Progenitor cell of endocrine pancreas (in vitro differentiated cells): ENCODE measurements around the gene SEMA6B. TPM values are rescaled to one million over a fixed set of nuclear protein-coding genes. Genes with fewer than 3 reads are reported as not detected.

ENCODE experiments used
- DNase-seq: peaks from one replicate; pipeline ENCODE4 v3.0.0; 2021; ENCODE audit warnings: low spot score; ENCODE audit not compliant: unreplicated experiment
- H3K27ac Mint-ChIP-seq: 2 replicates; pipeline ENCODE4 v1.8.0; 2021; ENCODE audit warnings: mild to moderate bottlenecking, moderate library complexity, mixed read lengths
- H3K27me3 Mint-ChIP-seq: 2 replicates; pipeline ENCODE4 v1.8.0; 2021; ENCODE audit warnings: mixed read lengths
- H3K36me3 Mint-ChIP-seq: 2 replicates; pipeline ENCODE4 v1.8.0; 2022; ENCODE audit warnings: mixed read lengths; ENCODE audit not compliant: insufficient read depth
- H3K4me1 Mint-ChIP-seq: 2 replicates; pipeline ENCODE4 v1.8.0; 2021; ENCODE audit warnings: low read depth, mixed read lengths
- H3K4me3 Mint-ChIP-seq: 2 replicates; pipeline ENCODE4 v1.8.0; 2021; ENCODE audit warnings: low read depth, mild to moderate bottlenecking, moderate library complexity, mixed read lengths
- H3K9me3 Mint-ChIP-seq: 2 replicates; pipeline ENCODE4 v1.8.0; 2021; ENCODE audit warnings: low read depth, mixed read lengths
- CTCF ChIP-seq: fragments of 200-600 bp; sonication (generic); IDR thresholded peaks from one replicate; pipeline ENCODE4 v1.5.0; 2021; ENCODE audit warnings: antibody characterized with exemption, mild to moderate bottlenecking; ENCODE audit not compliant: unreplicated experiment
- total RNA-seq: library from RNA; stranded (reverse); gene quantifications from 2 replicates; pipeline ENCODE4 v1.2.1, GENCODE V29; 2021

The SEMA6B gene
- total RNA-seq, 1 donor from 2014 or later, result 26.6 TPM

- peak overlapping the region; percentile 41 for H3K4me3 Mint-ChIP-seq
- H3K9me3 Mint-ChIP-seq, result no peaks in the 10 kb centered on the region
- no peak for TF ChIP-seq CTCF
- peaks cover 42% of the 10 kb centered on the region for H3K27me3 Mint-ChIP-seq
- H3K4me1 Mint-ChIP-seq, result peaks cover 3% of the 10 kb centered on the region
- no peak for DNase-seq
- H3K36me3 Mint-ChIP-seq, result no peaks in the 10 kb centered on the region
- H3K27ac Mint-ChIP-seq, result no peak overlapping the region
Measured at GRCh38 chr19:4583961-4584669, 24.6 kb upstream of the SEMA6B start.

GRCh38 chr19:4582980-4583842 lies 23.7 kb upstream of the SEMA6B start:
- Mint-ChIP-seq H3K27me3 (peaks cover 44% of the 10 kb centered on the region), H3K9me3 (no peaks in the 10 kb centered on the region), H3K4me3 (peak overlapping the region; percentile 53), H3K4me1 (peaks cover 3% of the 10 kb centered on the region), H3K36me3 (no peaks in the 10 kb centered on the region), H3K27ac (no peak overlapping the region)
- no peak for TF ChIP-seq CTCF
- DNase-seq, result no peak

- Mint-ChIP-seq H3K4me3 (peak overlapping the region; percentile 76), H3K4me1 (peaks cover 3% of the 10 kb centered on the region), H3K36me3 (no peaks in the 10 kb centered on the region), H3K27me3 (peaks cover 35% of the 10 kb centered on the region), H3K9me3 (no peaks in the 10 kb centered on the region), H3K27ac (no peak overlapping the region)
- no peak for TF ChIP-seq CTCF
- no peak for DNase-seq
Measured at GRCh38 chr19:4581666-4582553, 22.4 kb upstream of the SEMA6B start.

GRCh38 chr19:4580961-4581665 lies 21.6 kb upstream of the SEMA6B start:
- TF ChIP-seq CTCF, result no peak
- peaks cover 28% of the 10 kb centered on the region for H3K27me3 Mint-ChIP-seq
- no peak overlapping the region for H3K27ac Mint-ChIP-seq
- peak overlapping the region; percentile 73 for H3K4me3 Mint-ChIP-seq
- no peaks in the 10 kb centered on the region for H3K9me3 Mint-ChIP-seq
- DNase-seq, result no peak
- H3K4me1 Mint-ChIP-seq, result peaks cover 3% of the 10 kb centered on the region
- H3K36me3 Mint-ChIP-seq, result no peaks in the 10 kb centered on the region
